GM19035 (cell line): ENCODE data around the gene SEZ6L2.
"Not testable (repeated sequence)": the region's sequence is repeated elsewhere in the genome, so short reads cannot be mapped to it uniquely, and the experiment has no call there.

Source experiments
- ATAC-seq: cut with Tn5 transposase; IDR thresholded peaks from one replicate; pipeline ENCODE4 v1.9.1; 2021; ENCODE audit not compliant: unreplicated experiment

SEZ6L2 gene

GRCh38 chr16:29910819-29911675 lies 11.7 kb upstream of the SEZ6L2 start:
- ATAC-seq: no peak

- not testable (repeated sequence) for ATAC-seq
Observed at GRCh38 chr16:29909851-29910250, 10.5 kb upstream of the SEZ6L2 start.

- no peak for ATAC-seq
Observed at GRCh38 chr16:29909391-29909790, 10.0 kb upstream of the SEZ6L2 start.

GRCh38 chr16:29908719-29909220 lies 9.4 kb upstream of the SEZ6L2 start:
- no peak for ATAC-seq

- ATAC-seq: no peak
Observed at GRCh38 chr16:29907973-29908372, 8.6 kb upstream of the SEZ6L2 start.

- no peak for ATAC-seq
Observed at GRCh38 chr16:29906520-29907244, 7.3 kb upstream of the SEZ6L2 start.

GRCh38 chr16:29905668-29906067 lies 6.3 kb upstream of the SEZ6L2 start:
- ATAC-seq: no peak

GRCh38 chr16:29904947-29905346 lies 5.6 kb upstream of the SEZ6L2 start:
- no peak for ATAC-seq

- ATAC-seq: no peak
Observed at GRCh38 chr16:29903590-29903989, 4.2 kb upstream of the SEZ6L2 start.

GRCh38 chr16:29901607-29901945 lies 2.2 kb upstream of the SEZ6L2 start:
- no peak for ATAC-seq

GRCh38 chr16:29900888-29901606 lies 1.7 kb upstream of the SEZ6L2 start:
- ATAC-seq: no peak

GRCh38 chr16:29900102-29900887 lies 945 bp upstream of the SEZ6L2 start, which contains the start of gene ASPHD1:
TSS of gene ASPHD1 (plus strand) at chr16:29900488. CDS start at chr16:29900972, 484 bp downstream.
- ATAC-seq: peak; percentile 77

GRCh38 chr16:29898804-29899515 lies 390 bp downstream of the SEZ6L2 start:
- ATAC-seq: no peak

GRCh38 chr16:29898135-29898803 lies 1.1 kb downstream of the SEZ6L2 start:
- ATAC-seq: no peak

- no peak for ATAC-seq
Observed at GRCh38 chr16:29897333-29897732, 2.0 kb downstream of the SEZ6L2 start.

- ATAC-seq: no peak
Observed at GRCh38 chr16:29896841-29897240, 2.5 kb downstream of the SEZ6L2 start.

- no peak for ATAC-seq
Observed at GRCh38 chr16:29894352-29894751, 5.0 kb downstream of the SEZ6L2 start.

- no peak for ATAC-seq
Observed at GRCh38 chr16:29893553-29893952, 5.8 kb downstream of the SEZ6L2 start.

GRCh38 chr16:29892458-29892813 lies 6.9 kb downstream of the SEZ6L2 start:
- no peak for ATAC-seq
